HG03571 (cell line): ENCODE measurements around the gene MYO1D.

ENCODE experiments used
- ATAC-seq: cut with Tn5 transposase; IDR thresholded peaks from one replicate; pipeline ENCODE4 v1.9.1; 2021; ENCODE audit not compliant: unreplicated experiment

Gene MYO1D

DNA sequence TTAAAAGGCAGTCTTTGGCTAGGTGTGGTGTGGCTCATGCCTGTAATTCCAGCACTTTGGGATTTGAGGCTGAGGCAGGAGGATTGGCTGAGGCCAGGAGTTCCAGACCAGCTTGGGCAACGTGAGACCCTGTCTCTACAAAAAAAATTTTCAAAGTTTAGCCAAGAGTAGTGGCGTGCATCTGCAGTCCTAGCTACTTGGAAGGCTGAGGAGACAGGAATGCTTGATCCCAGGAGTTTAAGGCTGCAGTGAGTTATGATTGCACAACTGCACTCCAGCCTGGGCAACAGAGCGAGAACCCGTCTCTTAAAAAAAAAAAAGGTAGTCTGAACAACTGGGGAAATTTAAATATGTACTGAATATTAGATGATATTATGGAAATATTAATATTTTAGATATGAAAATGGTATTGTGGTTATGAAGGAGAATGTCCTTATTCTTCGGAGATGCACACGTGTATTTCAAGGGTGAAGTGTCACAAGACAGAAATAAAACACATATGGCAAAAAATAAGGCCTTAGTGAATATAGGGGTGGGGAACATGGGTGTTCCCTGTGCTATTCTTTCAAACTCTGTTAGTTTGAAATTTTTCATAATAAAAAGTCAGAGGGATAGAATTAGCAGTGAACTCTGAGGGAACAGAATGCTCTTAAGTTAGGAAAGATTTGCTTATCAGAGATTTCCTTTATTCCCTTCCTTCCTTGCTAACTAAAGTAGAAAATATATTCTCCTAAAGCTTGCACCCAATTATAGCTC lies 245.4 kb downstream of the MYO1D start:
- no peak for ATAC-seq

DNA sequence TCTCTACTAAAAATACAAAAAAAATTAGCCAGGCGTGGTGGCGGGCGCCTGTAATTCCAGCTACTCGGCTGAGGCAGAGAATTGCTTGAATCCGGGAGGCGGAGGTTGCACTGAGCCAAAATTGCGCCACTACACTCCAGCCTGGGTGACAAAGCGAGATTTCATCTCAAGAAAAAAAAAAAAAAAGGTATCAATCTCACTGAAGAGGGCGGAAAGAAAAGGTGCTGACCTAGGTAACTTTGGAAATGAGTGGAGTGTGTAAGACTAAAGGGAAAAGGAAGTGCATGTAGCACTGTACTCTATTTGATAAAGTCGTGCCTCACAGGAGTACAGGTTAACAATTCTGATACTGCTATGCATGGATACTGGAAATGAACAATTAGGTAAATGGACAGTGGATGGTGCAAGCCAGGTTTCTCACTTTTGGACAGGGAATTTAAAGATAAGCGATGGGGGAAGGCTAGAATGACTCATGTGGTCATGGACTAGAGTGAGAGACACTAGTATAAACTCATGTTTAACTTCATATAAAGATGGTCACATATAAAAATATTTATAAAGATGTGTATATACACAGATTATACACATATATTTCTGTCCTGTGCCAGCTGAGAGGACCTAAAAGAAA lies 247.2 kb downstream of the MYO1D start:
- no peak for ATAC-seq

DNA sequence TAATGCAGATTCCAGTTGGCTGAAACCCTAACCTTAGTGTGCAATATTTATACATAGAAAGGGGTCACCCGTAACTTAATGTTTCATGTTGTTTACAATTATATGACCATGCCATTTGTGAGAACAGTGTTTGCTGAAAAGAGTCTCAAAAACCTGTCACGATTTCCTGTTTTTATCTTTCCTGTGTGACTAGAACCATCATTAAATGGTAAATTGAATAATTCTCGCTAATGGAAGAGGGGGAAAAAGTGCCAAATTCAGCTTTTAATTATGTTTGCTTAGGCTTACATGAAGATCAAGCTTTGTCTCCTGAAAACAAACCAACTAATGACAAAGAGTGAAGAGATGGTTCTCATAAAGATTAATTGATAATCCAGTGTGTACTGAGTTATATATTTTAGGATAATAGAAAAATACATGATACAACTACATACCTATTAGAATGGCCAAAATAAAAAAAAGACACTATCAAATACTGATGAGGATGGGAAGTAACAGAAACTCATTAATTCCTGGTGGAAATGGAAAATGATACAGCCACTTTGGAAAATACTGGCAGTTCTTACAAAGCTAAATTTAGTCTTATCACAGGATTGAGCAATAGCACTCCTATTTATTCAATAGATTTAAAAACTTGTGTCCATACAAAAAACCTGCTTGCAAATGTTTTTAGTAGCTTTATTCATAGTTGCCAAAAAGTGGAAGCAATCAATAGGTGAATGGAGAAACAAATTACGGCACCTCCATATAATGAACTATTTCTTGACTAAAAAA lies 248.5 kb downstream of the MYO1D start:
- no peak for ATAC-seq

DNA sequence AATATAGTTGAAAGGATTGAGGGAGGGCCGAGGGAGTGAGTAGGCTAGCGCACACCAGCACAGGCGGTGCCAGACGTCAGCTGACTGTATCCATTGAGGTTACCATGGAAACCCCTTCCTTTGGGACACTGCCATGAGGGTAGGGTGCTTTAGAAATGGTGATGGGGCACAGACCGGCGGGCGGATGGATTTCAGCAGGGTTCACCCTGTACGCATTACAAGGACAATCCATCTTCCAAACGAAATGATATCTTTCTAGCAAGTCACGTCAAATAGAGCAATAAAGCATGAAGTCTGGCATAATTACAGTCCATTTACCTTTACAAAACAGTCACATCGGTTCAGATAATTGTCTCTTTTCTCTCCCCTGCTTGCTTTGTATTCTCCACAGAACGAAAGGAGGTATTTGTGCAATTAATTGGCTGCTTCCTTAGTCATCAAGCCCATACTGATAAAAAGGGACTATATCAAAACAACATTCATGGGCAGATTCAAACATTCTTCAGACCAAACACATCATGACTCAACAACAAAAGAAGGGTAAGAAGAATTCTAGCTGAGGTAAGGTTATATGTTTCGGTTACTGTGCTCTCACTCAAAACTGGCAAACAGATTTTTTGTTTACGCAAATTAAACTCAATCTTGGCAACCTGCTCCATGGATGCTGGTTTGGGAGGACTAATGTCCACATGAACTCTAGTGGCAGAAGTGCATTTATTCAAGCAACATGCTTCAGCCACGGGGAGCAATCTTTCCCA lies 249.5 kb downstream of the MYO1D start:
- ATAC-seq: no peak

DNA sequence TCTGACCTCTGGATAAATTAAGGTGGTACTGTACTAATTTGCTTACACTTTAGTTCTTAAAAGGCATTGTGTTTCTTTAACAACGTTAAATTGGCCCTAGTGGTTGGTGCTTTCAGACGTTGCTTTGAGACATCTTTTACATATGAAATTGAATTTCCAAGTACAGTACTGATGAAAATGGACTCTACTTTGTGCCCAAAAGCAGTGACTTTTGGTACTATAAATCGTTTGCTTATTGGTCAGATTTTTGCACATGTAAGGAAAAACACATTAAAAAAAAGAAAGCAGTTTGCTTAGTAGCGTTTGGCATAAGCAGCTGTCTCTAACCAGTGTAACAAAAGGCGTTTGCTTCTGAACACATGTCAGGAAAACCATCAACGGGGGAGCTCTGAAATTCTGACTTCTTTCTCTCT lies 250.5 kb downstream of the MYO1D start:
- no peak for ATAC-seq

DNA sequence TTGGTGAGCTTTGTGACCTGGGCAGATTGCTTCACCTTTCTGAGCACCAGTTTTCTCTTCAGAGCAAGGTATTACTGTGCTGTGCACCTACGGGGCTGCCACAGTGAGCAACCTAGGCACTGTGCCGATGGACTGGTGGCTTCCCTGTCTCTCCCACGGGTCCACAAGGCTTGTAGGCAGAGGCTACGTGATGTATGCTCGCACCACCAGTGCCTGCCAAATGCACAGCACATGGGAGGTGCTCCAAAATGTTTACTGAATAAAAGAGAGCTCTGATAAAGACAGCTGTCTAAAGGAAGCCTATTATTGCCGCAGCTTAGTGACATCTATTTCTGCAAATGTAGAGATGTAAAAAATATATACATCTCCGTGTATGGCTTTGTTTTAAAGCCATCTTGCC lies 251.0 kb downstream of the MYO1D start:
- ATAC-seq: no peak

DNA sequence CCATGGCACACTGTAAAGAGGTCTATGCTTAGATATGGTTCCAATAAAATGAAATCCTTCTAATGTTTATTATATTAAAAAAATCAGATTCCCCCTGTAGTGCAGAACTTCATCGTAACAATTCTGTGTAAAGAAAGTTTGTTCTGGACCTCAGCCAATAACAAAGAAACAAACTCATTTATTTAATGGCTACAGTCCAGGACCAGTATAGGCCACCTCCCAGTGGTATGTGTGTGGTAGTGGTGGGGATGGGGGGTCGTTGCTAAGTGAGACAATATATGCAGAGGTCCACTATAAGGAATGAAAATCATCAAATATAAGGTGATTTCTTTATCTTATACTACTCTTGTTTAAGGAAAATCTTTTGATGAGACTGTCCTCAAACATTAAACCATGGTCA lies 253.7 kb downstream of the MYO1D start:
- ATAC-seq: no peak

DNA sequence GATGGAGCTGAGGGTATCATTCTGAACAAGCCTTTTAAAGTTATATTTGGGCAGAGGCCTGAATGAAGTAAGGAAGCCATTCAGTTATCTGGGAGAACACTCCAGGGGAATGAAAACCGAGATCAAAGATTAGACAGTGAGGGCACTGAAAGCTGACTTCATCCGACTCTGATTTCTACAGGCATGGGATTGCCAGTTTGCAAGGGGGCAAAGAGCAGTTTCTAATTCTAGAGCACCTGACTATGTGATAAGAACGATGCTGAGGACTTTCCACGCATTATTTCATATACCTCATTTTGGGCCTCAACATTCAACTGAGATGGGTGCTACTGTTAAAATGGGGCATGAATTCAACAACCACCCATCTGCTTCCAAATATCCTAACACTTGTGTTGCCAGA lies 254.4 kb downstream of the MYO1D start:
- ATAC-seq: no peak

DNA sequence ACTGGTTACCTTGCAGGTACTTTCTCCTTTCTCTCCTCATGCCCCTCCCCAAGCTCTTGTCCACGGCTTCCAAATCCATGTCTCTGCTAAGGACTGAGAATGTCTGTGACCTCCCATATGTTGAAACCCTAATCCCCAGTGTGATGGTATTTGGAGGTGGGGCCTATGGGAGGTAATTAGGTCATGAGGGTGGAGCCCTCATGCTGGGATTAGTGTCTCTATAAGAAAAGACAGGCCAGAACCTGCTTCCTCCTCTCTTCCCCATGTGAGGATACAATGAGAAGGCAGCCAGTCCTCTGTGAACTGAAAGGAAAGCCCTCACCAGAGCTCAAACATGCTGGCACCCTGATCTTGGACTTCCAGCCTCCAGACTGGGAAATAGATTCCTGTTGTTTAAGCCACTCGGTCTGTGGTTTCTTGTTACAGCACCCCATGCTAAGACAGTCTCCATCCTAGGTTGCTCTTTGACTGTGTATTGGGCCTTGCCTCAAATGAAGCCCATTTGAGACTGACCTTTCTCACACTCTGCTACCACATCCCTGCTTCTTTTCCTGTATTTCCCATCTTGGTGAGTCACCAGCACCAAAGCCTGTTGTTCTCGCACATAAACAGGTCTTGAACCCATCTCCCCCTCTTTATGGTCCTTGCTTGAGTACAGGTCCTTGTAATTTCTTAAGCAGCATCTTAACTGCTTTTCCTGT lies 255.2 kb downstream of the MYO1D start:
- no peak for ATAC-seq

DNA sequence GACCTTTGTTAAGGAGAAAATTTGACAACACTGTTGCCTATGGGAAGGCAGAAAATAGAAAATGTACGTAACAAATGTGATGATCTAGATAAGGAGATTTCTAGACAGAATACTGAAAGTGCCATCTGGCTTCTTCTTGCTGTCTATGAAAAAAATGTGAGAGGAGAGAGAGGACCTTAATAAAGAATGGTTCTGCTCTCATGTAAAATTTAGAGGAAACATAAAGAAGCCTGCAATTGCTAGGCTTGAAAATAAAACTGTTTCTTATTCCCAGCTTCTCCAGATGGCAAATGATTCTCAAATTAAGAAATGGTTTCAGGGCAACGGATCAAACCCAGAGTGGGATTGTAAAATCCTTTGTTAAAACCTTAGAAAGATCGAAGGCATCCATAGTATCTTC lies 261.6 kb downstream of the MYO1D start:
- no peak for ATAC-seq

DNA sequence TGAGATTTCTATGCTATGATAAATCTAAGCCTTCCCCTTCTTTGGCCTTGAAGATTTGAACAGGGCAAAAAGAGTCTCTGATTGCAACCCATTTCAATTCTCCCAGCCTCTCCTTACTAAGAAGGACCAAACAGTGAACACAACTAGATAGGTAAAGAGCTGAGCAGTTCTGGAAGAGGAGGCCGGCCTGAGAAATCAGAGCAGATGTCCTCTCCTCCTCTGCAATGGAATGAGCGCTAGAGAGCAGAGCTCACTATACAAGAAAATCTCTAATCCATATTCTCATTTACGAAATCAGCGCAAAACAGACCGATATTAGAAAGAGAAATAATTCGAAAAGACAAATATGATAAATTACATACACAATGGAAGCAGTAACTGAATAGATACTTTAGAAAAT lies 266.0 kb downstream of the MYO1D start:
- no peak for ATAC-seq

DNA sequence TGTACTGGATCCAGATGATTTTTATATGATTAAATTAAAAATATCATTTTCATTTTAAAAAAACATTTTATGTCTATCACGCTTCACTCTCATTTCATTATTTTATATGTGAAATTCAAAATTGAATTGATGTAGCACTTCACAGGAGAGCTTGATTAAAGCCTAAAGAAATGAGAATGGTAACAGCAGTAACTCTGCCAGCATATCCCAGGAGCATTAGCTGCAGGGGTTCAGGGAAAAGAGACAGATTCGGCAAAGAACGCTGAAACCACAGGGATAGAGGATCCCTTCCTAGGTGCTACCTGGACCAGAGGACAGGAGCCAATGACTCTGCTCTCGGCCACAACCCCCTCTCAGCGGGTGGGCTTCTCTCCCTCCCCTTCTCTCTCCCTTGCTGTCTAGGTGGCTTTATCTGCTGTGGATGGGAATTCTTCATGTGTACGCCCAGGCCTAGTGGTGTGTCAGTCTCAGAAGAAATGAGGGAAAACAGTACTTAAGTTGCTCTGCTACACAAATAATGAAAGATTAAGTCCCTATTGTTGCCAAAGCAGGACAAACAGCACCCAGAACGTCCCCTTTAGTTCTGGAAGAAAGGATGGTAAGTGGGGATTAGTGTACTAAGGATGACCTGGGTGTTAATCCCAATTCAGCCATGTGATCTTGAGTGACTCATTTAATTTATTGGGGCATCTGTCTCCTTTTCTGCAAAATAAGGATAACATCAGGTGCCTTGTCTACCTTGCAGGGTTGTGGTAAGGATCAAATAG lies 266.9 kb downstream of the MYO1D start:
- no peak for ATAC-seq

DNA sequence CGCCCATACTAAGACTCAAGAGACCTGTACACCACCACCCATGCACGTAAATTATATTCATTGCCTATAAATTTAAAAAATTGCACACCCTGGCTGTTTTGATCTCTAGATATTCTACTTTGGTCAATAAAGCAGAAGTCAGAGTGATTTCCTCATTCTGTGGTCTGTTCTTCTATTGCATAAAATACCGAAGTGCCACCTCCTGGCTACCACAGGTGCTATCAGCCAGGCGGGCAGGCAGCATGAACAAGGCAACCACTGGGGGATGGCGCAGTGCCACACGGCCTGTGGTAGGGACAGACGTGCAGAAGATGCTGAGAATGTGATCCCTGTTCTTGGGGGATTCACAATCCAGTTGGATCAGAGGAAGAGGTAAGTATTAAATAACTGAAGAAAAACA lies 267.8 kb downstream of the MYO1D start:
- peak; percentile 66 for ATAC-seq

DNA sequence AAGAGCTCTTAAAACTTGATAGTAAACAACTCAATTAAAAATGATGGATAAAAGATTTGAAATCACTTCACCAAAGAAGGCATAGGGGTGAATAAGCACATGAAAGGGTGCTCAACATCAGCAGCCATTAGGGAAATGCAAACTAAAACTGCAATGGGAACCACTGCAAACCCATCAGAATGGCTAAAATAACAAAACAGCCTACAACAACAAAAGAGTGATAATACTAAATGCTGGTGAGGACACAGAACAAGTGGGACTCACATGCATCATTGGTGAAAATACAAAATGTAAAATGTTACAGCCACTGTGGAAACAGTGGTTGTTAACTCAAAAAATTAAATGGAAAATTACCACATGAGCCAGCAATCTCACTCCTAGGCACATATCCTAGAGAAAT lies 268.7 kb downstream of the MYO1D start:
- ATAC-seq: no peak

DNA sequence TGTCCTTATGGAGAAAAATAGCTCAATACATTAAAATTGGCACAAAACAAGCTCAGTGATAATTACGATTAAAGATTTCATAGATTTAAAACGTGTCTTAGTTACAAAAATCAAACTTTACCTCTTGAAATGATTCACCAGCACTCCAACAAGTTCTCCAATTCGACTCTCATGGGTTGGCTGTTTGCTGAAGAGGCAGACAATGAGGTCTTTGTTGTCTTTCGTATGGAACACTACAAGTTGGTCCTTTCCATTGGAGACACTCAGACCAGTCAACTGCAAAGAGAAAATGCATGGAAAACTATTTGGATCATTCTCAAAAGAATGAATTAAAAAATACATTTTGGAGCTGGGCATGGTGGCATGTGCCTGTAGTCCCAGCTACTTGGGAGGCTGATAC lies 272.0 kb downstream of the MYO1D start:
- no peak for ATAC-seq

DNA sequence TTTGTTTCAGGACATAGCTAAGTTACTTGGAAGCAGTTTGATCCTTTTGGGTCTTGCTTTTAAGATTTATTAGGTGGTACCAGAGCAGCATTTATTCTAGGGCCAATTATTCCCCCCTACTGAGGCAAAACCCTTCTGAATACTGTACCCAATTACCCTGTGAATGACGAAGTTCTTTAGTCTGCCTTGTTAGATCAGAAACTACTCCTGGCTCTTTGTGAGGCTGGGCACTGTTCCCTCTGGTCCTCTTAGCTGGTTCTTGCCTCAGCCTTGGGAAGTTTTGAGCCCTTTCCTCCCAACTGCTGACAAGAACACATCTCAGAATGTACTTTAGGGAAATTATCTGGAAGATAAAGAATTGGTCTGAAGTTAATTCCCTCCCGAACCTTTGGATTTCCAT lies 274.5 kb downstream of the MYO1D start:
- ATAC-seq: no peak

DNA sequence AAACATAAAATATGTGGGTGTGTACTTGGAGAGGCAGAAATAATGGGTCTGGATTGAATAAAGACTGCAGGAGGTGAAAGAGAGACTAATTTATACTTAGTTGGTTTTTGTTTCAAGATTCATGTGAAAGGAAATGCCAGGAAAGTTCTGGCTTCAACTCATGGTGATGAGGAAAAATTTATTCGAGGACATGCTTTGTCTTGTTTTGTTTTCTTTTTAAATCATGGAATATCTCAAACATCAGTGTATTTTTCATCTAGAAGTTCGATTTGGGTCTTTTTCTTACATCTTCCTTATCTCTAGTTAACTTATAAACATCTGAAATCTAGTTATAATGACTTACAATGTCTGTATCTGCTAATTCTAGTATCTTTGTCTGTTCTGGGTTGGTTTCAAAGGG lies 275.1 kb downstream of the MYO1D start:
- no peak for ATAC-seq

DNA sequence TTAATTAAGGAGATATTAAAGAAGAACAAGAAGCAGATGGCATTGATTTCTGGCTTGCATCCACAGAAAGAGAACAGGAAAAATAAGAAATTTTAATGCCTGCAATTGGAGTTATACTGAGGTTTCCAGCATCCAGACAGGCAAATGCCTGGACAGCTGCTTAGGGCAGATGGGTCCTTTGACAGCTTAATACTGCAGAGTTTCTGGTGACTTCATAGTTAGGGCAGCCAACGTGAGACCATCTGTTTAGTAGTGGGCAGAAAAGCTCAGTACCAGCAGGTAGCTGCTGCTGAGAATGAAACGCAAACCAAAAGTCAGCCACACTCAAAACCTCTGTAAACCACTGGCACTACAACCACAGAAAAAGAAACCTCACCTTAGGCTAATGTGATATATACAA lies 280.3 kb downstream of the MYO1D start:
- ATAC-seq: no peak

DNA sequence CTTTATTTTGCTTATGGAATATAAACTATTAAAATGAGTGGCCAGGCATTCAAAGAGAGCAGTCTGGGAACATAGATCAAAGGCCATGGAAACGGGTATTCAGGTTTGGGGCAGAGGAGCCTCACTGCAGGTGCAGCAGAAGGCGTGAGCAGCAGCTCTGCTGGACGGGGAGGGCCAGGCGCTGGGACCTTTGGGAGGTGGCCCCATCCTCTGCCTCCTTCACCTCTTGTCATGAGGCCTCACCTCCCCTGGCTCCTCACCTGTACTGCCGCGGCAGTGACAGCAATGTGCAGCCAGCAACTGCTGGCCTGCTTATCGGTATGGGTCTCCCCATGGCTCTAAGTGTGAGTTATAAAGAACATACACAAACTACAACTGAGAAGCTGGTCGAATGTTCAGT lies 280.7 kb downstream of the MYO1D start:
- no peak for ATAC-seq

DNA sequence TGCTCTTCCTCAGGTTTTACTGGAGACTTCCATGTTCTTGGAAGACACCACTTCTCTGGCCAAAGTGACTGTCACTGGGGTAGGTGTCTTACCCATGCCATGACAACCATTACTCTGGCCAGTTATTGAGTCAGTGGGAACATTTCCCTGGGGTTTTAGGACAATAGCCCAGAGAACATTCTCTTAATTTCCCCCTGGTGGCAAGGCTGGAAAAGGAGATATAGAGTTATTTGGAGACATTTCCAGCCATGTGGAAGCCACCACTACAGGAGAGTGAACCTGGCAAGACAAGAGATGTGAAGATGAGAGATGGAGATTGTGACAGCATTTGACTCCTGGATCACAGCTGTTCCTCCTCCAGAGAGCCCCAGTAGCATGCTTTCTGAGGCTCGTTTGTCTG lies 283.9 kb downstream of the MYO1D start:
- ATAC-seq: no peak
